Activated CD4-positive, alpha-beta T cell treated with anti-CD3 and anti-CD28 coated beads, Interleukin-2, amount 50 U/mL, for 4 hours (primary cell): ENCODE measurements around the gene FYN.
"Not testable (repeated sequence)": the region's sequence is repeated elsewhere in the genome, so short reads cannot be mapped to it uniquely, and the experiment has no call there.

Source experiments
- DNase-seq, 2 experiments: peaks; one replicate each; pipeline ENCODE4 v3.0.0-alpha.2; 2020

The FYN gene

GRCh38 chr6:111850295-111850937 lies 22.8 kb downstream of the FYN start:
- no peak for DNase-seq

DNA sequence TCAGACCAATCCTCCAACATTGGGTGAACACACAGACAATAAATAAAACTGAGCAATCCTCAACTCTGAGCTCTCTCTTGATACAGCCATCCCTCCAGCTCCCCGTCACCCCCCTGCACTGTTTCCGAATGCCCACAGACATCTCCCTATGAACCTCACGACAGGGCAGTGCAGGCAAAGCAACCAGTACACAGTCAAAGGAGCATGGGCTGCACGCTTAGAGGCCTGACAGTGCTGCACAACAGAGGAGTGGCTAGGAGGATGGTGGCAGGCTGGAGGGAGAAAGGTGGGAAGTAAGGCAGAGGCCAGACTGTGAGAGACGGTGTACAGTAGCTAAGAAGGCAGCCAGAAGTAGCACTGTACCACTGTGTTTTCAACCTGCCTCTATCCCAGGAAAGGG lies 24.0 kb downstream of the FYN start:
- no peak for DNase-seq

- DNase-seq, result no peak
These were observed 24.9 kb downstream of the FYN start for GRCh38 chr6:111848262-111848812.

DNA sequence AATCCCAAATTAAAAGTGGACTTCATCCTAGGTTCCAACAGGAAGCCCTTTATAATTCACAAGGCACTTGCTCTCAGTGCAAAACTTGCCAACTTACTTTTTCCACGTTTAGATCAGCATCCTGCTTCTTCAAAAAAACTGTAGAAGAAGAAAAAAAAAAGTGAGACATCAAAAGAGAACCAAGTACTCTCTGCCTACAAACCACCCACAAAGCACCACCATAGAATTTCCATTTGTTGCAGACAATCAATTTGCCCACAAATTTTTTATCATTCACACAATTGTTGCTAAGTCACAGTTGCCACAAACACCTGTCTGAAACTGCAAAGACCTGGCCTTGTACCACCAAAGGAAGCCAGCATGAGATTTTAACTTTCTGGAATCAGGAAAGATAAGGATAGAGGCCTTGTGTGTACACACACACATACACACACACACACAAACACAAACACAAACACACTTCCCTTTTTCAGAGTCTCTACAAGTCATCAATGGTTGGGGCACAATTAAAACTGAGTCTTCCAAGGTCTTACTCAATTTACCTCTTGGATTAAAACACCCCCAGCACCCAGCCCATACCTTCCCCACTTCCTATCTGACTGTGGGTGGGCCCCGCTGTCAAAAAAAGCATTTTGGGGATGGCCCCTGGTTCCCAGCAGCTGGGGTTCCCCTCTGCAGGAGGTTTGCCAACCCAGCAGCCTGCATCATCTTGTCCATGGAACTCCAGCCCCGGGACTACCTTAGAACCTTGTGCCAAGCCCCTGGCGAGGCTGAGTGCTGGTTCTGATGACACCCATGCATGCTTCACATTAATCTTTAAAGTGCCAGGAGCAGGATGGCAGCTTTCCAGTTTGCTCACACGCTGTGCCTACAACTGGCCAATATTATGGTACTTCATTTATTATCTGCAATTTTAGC lies 26.5 kb downstream of the FYN start:
- DNase-seq, result no peak

DNA sequence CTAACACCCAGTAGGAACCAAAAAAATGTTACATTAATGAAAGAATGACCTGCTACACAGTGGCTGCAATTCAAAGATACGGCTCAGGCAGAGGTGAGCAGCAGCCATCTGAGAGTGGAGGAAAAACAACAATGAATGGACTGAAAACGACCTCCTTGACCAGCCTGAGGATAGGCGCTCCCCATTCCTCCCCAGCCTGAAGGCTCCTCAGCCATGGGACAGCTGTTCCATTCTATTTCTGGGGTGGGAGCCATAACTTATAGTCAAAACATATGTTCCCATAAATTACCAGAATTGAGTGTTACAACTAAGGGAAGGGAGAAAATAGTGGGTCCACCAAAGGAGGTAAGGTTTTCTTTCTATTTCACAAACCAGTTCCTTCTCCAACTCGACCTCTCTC lies 27.2 kb downstream of the FYN start:
- no peak for DNase-seq

GRCh38 chr6:111845441-111845871 lies 27.8 kb downstream of the FYN start:
- DNase-seq, result no peak

- no peak for DNase-seq
These were observed 28.3 kb downstream of the FYN start for GRCh38 chr6:111844921-111845320.

DNA sequence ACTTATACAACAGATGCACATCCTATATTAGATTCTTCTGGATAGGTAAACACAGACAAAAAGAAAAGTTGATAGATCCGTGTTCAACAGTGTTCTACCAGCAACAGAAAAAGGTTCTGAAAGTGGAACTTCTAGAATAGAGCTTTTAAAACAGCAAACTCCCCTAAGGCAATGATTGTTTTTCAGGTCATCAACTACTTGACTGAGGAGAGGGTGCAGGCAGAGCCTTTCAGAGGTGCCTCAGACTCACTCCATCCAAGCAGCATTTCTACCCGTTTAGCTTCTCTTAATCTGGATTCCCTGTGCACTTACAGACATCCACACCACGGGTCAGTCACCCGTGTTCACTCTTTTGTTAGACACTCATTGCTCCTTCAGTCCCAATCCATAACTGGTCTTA lies 28.9 kb downstream of the FYN start:
- no peak for DNase-seq

DNA sequence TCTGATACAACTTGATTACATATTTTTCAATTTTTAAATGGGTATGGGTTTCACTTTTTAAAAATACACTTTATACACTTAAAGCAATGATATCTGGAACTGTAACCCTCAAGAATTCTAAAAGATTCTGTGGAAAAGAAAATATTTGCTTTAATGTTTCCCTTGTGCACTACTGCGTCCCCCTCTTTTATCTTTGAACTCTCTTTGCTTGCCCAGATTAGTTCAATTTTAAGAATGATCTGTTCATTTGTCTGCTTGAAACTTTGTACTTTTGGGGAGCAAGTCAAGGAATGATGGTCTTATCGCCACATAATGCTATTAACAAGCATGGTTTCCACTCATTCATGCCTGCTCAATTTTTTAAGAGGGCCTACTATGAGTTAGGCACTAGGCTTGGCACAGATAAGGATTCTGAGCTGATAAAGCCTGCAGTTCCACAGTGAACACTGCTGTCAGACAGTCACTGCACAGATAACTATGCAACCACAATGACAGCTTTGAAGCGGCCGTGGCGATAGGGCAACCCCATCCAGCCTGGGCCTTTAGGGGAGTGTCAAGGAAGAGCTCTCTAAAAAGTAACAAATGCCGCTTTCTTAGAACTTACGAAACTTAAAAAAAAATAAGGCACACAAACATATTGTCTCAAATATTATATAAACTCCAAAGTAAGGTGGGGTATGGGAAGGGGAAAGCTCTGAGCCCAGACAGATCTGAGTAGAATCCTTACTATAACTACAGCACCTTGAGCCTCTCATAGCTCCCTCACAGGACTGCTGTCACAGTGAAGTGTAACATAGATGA lies 29.7 kb downstream of the FYN start:
- DNase-seq, result peak; percentile 36 to 44

DNA sequence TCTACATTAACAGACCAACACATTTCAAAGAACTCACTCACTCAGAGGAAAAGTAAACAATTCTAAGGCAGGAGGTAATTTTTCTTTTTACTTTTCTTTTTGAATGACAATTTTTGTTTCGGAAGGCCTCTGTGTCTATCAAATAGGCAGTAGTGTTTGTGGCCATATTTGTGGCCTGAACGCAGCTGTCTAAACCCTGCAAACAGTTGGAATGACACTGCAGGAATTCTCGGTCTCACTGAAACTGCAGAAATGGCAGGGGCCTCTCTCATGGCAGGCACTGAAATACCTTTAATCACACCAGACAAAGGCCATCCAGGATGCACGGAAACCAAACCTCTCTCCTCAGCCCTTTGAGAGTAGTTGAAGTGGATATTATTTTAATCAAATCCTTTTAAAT lies 30.4 kb downstream of the FYN start:
- DNase-seq, result no peak

DNA sequence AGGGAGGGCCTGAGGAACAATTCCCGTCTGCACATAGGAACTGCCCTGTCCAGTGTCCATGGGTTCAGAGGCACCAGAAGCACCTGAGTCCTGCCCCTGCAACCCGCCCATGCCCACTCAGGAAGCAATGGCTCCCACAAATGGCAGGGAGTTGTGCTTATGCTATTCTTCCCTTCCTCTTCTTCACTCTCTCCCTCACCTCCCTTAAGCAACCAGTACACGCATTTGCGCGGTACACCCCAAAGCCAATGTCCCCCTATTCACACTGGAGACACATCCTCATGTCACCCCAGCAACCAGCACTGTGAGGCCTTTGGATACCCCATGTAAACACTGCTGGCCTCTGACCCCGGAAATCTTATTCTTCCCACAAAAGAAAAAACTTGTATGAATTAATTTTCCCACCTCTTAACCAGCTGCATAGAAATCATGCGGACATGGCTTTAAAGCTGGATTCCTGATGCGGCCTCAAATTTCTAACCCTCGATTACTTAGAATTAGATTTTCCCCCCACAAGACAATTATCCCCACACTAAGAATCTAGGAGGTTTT lies 30.9 kb downstream of the FYN start:
- no peak for DNase-seq

DNA sequence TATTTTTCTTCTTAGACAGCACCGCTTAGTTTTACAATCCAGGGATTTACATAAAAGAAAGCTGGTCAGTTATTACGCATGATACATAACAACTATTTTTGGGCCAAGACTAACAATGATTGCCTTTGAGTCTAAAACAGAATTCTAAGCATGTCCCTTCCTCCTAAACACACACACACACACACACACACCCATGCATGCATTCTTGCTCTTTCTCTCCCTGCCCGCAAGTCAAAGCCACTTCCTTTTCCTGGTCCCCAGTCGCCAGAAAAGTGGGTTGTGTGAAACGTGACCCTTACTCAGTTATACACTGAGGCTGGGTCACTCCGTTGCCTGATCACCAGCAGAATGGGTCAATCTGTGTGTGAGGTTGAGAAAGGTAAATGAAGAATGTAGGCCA lies 31.4 kb downstream of the FYN start:
- DNase-seq, result no peak

DNA sequence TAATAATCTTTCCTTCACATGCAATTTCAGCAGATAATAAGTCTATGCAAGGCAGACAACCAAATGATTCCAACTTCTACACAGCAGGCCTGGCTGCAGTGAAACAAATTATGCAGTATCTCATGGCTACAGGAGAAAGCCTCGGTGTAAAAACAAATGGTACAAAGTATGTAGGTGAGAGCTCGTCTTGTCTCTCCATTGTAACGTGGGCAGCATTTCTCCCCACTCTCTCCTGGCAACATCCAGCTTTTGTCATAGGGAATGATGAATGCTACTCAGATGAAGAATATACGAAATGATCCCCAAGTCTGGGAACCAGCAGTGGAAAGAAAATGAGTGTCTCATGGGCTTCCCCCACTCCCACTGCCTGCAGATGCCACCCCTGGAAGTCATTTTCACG lies 32.4 kb downstream of the FYN start:
- DNase-seq, result no peak

- DNase-seq, result no peak
These were observed 34.3 kb downstream of the FYN start for GRCh38 chr6:111838749-111839484.

- DNase-seq, result peak in 1 of 2 experiments; percentile 28
These were observed 35.4 kb downstream of the FYN start for GRCh38 chr6:111837641-111838500.

DNA sequence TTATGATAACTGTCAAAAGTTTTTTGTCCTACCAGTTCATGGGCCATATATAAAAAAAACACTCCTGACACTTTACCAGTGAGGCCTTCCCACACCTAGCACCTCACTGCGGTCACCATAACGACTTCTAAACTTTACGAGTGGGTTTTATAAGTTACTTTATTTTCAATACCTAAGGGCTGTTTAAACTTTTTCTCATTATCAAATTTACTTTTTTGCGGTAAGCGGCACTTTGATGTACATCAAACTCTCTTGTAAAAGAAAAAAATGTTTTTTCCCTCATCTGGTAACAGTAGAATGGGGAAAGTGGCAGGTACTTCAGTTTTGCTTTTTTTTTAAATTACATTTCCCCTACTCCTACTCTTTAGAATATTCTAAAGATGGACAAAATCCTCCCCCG lies 36.2 kb downstream of the FYN start:
- no peak for DNase-seq

DNA sequence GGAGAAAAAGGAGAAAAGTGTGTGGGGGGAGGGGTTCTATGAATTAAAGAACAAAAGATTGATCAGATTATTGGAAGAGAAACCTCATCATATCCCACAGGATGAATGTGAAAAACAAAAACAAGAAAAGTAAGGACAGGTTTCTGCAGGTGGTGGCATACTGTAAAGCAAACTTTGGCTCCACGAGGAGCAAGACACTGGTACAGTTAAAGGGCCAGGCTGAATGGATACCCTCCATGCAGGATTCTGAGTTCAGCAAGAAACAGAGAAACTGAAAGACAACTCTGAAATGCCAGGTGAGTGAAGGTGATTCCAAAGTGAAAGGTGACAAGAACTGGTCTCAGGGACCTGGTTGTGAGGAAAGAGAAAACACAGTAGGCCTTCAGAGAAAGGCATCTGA lies 37.4 kb downstream of the FYN start:
- DNase-seq, result no peak

- not testable (repeated sequence) for DNase-seq
These were observed 37.9 kb downstream of the FYN start for GRCh38 chr6:111835398-111835797.

- DNase-seq, result no peak
These were observed 38.9 kb downstream of the FYN start for GRCh38 chr6:111834356-111834755.

DNA sequence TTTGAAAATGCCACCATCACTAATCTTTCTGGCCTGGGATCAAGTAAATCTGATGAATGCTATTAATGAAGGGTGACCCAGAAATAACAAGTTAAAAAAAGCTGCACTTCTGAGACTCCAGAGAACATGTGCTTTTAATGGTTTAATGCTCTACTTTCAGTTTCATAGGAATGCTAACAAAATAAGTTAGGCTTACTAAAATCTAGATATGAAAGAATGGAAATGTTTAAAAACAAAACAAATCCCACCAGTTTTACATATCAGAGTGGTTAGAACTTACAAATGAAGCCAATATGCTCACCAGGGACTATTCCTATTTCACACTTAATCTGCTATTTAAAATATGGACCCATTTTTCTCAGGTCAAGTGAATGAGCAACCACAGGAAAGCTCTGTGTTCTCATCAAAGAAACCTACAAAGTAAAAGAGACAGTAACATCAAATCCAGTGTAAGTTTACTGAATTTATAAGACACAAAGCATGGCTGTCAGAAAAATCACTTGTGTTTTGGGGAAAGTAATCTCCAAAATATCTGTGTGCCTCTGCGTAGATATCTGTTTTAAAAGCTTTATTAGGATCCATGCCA lies 40.3 kb downstream of the FYN start:
- no peak for DNase-seq

GRCh38 chr6:111831408-111831807 lies 41.8 kb downstream of the FYN start:
- no peak for DNase-seq
